ENCODE measurements around the gene ST3GAL3.

The ST3GAL3 gene

DNA sequence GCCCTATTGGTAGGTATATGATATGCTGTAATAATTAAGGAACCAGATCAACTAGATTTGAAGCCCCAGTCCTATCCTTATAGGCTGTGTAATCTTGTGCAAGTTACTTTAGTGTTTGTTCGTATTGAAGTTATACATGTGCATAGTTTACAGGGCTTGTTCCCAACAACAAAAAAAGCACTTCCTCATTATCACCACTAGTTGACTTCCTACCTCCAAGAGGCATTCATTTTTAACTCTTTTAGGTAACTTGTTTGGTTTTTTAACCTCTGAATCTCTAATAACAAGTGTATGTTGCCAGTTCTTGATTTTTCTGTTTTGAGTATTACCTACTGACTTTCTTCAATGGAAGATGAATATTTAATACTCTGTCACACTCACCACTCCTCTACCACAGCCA lies 71.9 kb downstream of the ST3GAL3 start:
- no peak overlapping the region for H3K27ac ChIP-seq

DNA sequence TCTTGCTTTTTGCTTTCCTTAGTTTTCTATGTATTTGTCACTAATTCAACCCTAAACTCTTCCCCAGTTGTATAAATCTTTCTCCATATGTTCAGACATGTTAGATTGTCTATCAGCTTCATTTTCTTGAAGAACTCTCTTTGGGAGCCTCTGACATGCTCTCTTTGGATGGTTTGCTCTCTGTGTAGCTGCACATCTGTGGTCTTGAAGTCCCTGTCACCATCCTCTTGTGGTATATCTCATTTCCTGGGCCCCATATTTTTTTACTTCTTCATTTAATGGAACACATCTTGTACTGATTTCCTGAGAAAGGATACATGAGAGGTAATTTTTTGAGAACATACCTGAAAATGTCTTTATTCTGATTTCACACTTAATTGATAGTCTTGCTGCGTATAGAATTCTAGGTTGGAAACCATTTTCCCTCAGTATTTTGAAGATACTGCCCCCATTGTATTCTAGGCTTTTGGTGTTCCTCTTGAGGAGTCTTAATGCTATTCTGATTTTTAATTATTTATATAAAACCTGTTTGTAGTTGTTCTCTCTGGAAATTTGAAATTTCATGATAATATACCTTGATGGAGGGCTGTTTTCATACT lies 72.6 kb downstream of the ST3GAL3 start:
- H3K27ac ChIP-seq = no peak overlapping the region
- TF ChIP-seq, protein P1, sequence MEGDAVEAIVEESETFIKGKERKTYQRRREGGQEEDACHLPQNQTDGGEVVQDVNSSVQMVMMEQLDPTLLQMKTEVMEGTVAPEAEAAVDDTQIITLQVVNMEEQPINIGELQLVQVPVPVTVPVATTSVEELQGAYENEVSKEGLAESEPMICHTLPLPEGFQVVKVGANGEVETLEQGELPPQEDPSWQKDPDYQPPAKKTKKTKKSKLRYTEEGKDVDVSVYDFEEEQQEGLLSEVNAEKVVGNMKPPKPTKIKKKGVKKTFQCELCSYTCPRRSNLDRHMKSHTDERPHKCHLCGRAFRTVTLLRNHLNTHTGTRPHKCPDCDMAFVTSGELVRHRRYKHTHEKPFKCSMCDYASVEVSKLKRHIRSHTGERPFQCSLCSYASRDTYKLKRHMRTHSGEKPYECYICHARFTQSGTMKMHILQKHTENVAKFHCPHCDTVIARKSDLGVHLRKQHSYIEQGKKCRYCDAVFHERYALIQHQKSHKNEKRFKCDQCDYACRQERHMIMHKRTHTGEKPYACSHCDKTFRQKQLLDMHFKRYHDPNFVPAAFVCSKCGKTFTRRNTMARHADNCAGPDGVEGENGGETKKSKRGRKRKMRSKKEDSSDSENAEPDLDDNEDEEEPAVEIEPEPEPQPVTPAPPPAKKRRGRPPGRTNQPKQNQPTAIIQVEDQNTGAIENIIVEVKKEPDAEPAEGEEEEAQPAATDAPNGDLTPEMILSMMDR (conservative IDR thresholded peaks at IDR 0.05) = no peak
- TF ChIP-seq ZFX (IDR thresholded peaks at IDR 0.05) = no peak

More for the DNA sequence above, 71.9 kb downstream of the ST3GAL3 start:
- TF ChIP-seq ZFX (IDR thresholded peaks at IDR 0.05) = no peak
- TF ChIP-seq, protein P1 (conservative IDR thresholded peaks at IDR 0.05) = peak; percentile 29

DNA sequence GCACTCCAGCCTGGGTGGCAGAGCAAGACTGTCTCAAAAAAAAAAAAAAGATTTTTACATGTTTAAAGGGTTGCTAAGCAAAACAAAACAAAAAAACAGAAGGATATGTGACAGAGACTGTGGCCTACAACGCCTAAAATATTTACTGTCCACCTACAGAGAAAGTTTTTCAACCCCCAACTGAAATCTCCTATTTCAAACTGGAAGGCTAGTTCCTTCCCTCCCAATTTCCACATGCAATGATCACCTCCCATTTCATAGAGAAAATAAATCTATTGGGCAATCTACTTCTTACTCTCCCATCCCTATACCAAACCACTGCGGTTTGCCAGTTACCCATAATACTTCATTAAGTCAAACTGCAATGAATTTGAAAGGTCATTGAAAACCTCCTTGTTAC lies 74.2 kb downstream of the ST3GAL3 start:
- TF ChIP-seq, protein P1 (conservative IDR thresholded peaks at IDR 0.05) = no peak
- TF ChIP-seq ZFX (IDR thresholded peaks at IDR 0.05) = no peak
- H3K27ac ChIP-seq = no peak overlapping the region

DNA sequence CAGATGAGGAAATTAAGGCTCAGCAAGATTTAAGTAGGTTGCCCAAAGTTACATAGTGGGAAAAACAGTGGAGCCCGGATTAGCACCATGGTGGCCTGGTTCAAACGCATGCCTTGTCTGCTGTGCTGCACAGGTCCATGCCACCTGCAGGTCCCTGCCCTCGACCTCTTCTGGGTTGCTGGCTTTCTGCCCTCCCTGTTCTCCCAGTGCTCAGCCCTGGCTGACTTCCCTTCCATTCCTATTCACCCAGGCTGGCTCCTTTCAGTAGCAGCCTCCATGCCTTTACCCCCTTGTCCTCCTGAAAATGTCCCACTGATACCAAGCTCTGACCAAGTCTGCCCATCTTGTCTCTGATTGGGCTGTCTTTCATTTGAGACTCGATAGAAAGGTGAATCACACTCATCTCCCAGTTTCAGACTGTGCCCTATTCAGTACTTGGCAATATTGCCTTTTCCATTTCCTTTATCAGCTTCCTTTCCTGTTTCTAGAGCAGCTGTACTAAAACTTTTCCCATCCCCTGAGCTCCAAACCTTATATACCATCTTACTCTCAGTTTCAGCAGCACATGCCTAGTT lies 75.8 kb downstream of the ST3GAL3 start:
- H3K27ac ChIP-seq = no peak overlapping the region
- TF ChIP-seq ZFX (IDR thresholded peaks at IDR 0.05) = no peak
- TF ChIP-seq, protein P1 (conservative IDR thresholded peaks at IDR 0.05) = no peak

DNA sequence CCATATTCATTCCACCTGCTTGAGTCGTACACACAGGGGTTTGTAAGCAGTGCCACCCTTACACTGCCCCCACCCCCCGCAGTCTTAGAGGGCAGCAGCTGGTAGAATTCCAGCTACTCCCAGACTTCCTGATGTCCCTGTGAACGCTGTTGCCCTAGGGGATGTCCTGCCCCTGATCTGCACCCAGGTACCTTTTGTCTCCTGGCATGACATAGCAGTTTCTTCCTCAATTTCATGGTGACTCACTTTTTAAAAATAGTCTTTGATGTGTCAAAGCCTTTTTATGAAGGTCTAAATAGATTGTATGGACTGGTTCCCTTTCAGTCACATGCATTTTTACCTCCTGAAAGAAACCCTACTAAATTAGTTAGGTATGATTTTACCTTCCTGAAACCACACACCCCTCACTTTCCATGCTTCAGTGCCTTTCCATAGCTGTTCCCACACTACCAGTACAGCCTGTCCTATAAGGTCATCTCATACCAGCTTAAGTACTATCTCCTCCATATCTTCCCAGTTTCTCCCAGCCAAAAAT lies 76.4 kb downstream of the ST3GAL3 start:
- H3K27ac ChIP-seq = no peak overlapping the region
- TF ChIP-seq, protein P1 (conservative IDR thresholded peaks at IDR 0.05) = no peak
- no peak for TF ChIP-seq ZFX (IDR thresholded peaks at IDR 0.05)

DNA sequence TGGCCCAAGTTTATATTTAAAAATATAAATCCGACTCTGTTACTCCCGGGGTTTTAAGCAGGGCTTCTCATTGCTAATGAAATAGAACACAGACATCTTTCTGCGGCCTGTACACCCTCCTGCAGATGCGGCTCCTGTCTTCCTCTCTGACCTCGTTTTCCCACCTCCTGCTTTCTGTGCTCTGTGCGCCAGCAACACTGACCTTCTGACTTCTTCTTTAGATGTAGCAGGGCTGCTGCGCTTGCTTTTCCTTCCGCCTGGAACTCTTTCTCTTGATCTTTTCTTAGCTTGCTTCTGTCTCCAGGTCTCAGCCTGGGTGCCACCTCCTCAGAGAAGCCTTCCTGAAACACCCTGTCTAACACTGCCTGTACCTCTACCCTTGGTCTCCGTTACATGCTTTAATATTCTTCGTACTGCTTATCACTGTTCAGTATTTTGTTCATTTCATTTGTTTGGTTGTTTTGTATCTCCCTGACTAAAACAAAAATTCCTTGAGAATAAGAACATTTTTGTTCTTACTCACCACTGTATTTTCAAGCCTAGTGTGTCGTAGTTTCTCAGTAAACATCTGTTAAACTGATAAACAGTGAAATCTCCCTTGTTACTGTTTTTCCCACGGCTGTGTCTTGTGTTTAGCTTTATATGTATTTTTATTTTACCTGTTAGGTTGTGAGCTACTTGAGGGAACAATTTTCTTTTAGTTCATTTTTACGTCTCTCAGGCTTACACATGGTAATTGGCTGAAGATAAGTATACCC lies 79.0 kb downstream of the ST3GAL3 start:
- H3K27ac ChIP-seq = no peak overlapping the region
- TF ChIP-seq ZFX (IDR thresholded peaks at IDR 0.05) = no peak
- TF ChIP-seq, protein P1 (conservative IDR thresholded peaks at IDR 0.05) = no peak

DNA sequence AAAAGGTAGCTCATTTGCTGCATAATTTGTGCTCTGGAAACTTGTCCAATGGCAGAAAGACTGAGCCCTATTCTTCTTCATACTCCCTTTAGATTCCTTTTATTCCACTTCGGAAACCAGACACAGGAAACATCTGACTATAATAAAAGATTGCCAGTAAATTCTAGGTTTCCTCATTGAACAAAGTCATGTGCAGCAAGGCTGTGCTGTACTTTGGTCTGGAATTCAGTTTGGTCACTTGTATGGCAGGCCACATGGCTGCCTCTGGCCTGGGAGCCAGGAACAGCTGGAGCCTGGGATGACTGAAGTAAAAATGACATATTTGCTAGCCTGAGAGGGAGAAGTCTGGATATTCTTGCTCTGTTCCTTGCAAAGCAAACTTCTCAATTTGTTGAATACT lies 79.6 kb downstream of the ST3GAL3 start:
- no peak overlapping the region for H3K27ac ChIP-seq
- TF ChIP-seq, protein P1 (conservative IDR thresholded peaks at IDR 0.05) = no peak
- TF ChIP-seq ZFX (IDR thresholded peaks at IDR 0.05) = no peak

Measured in C4-2B (cell line).